GM19238 (cell line): ENCODE results near the gene CRB3.

Experiments used
- DNase-seq: peaks from one replicate; pipeline ENCODE4 v3.0.0; 2011; ENCODE audit warnings: low spot score; ENCODE audit not compliant: insufficient read length

CRB3 gene

GRCh38 chr19:6433165-6433564 lies 30.9 kb upstream of the CRB3 start:
- DNase-seq: no peak

- DNase-seq: no peak
Measured at GRCh38 chr19:6433663-6434062, 30.4 kb upstream of the CRB3 start, which contains the start of gene SLC25A41. Gene SLC25A41 (minus strand): TSS chr19:6433763. CDS start chr19:6433693, 70 bp downstream.

- DNase-seq: no peak
Measured at GRCh38 chr19:6439743-6440142, 24.3 kb upstream of the CRB3 start.

- no peak for DNase-seq
Measured at GRCh38 chr19:6440905-6441304, 23.2 kb upstream of the CRB3 start.

GRCh38 chr19:6442087-6442688 lies 21.9 kb upstream of the CRB3 start:
- no peak for DNase-seq

GRCh38 chr19:6443986-6444385 lies 20.1 kb upstream of the CRB3 start:
- DNase-seq: no peak

GRCh38 chr19:6446452-6446851 lies 17.6 kb upstream of the CRB3 start:
- DNase-seq: no peak

GRCh38 chr19:6448045-6448444 lies 16.0 kb upstream of the CRB3 start:
- no peak for DNase-seq

GRCh38 chr19:6450166-6450565 lies 13.9 kb upstream of the CRB3 start:
- no peak for DNase-seq

GRCh38 chr19:6451583-6452222 lies 12.4 kb upstream of the CRB3 start:
- DNase-seq: no peak

GRCh38 chr19:6452223-6452614 lies 11.9 kb upstream of the CRB3 start:
- no peak for DNase-seq

GRCh38 chr19:6452899-6453298 lies 11.2 kb upstream of the CRB3 start:
- DNase-seq: no peak

GRCh38 chr19:6453951-6454565 lies 10.0 kb upstream of the CRB3 start:
- no peak for DNase-seq

GRCh38 chr19:6455924-6456323 lies 8.1 kb upstream of the CRB3 start:
- DNase-seq: no peak

- no peak for DNase-seq
Measured at GRCh38 chr19:6457958-6458694, 5.9 kb upstream of the CRB3 start.

GRCh38 chr19:6458695-6459261 lies 5.3 kb upstream of the CRB3 start:
- DNase-seq: no peak

- DNase-seq: peak; percentile 83
Measured at GRCh38 chr19:6459262-6460098, 4.6 kb upstream of the CRB3 start, which contains the start of gene SLC25A23. Gene SLC25A23 (minus strand): TSS chr19:6459792. CDS start chr19:6459628, 164 bp downstream.

- peak; percentile 94 for DNase-seq
Measured at GRCh38 chr19:6460099-6460884, 3.8 kb upstream of the CRB3 start.

- no peak for DNase-seq
Measured at GRCh38 chr19:6465006-6465405, 935 bp downstream of the CRB3 start.

- no peak for DNase-seq
Measured at GRCh38 chr19:6465663-6466062, 1.6 kb downstream of the CRB3 start.
